Measurements from ENCODE around the gene PDE4B. TPM values are rescaled to one million over a fixed set of nuclear protein-coding genes. Genes with fewer than 3 reads are reported as not detected.

PDE4B gene
- polyA plus RNA-seq, 1 experiment: 20.6 TPM

DNA sequence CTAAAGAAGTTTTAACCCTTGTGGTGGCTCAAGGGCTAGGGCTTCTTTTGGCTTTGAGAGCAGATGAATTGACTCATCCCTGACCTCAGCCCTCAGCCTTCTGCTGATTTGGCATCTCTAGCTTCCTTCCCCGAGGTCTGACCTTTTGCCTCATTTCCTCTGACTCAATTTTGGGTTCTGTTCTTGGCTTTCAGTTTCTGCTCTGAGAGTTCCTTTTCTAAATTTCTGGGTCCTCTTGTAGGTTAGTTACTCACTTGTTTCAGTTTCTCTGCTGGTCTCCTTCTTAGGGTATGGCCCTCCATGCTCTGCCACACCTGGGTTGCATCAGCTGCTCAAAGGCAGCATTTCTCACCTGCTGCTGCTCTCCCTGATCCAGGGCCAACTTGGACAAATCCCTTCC, 19.4 kb downstream of the PDE4B start:
- Histone ChIP-seq H3K4me3 (ENCODE audit: low read depth, low read length) (no peak overlapping the region), H3K36me3 (ENCODE audit: control insufficient read depth, insufficient read depth, low read length) (no peaks in the 10 kb centered on the region), H3K27me3 (ENCODE audit: control insufficient read depth, insufficient read depth, low read length) (no peaks in the 10 kb centered on the region)
- ChIA-PET POLR2A (no interaction called here), CTCF (interaction anchor here (0.6 kb wide), 1 partner anchor 27 kb away, joined by 3 read pairs; no protein-coding TSS in a partner anchor)
- TF ChIP-seq, protein P1, sequence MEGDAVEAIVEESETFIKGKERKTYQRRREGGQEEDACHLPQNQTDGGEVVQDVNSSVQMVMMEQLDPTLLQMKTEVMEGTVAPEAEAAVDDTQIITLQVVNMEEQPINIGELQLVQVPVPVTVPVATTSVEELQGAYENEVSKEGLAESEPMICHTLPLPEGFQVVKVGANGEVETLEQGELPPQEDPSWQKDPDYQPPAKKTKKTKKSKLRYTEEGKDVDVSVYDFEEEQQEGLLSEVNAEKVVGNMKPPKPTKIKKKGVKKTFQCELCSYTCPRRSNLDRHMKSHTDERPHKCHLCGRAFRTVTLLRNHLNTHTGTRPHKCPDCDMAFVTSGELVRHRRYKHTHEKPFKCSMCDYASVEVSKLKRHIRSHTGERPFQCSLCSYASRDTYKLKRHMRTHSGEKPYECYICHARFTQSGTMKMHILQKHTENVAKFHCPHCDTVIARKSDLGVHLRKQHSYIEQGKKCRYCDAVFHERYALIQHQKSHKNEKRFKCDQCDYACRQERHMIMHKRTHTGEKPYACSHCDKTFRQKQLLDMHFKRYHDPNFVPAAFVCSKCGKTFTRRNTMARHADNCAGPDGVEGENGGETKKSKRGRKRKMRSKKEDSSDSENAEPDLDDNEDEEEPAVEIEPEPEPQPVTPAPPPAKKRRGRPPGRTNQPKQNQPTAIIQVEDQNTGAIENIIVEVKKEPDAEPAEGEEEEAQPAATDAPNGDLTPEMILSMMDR (IDR thresholded peaks at IDR 0.05; ENCODE audit: insufficient read depth, low read depth, low read length): no peak
- DNase-seq (ENCODE audit: low read depth): peak; percentile 59

DNA sequence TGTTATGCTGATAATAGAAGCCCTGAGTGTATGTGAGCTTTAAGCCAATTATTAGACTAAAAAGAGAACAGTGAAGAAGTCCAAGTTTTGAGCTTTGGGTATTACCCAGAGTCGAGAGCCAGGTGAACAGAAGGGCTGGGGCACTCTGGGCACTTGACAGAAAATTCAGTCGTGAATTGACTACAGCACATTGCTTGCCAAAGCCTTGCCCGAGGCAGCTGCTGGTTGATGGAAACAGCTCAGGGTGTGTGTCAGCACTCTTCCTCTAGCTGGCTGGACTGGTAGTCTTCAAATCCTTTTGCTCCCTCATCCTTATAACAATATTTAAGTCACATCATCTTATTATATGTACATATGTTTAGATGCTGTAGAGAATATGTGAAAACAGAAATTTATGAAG, 21.3 kb downstream of the PDE4B start:
- ChIA-PET CTCF (no interaction called here), POLR2A (no interaction called here)
- TF ChIP-seq, protein P1 (IDR thresholded peaks at IDR 0.05; ENCODE audit: insufficient read depth, low read depth, low read length): no peak
- Histone ChIP-seq H3K36me3 (ENCODE audit: control insufficient read depth, insufficient read depth, low read length) (no peaks in the 10 kb centered on the region), H3K4me3 (ENCODE audit: low read depth, low read length) (no peak overlapping the region), H3K27me3 (ENCODE audit: control insufficient read depth, insufficient read depth, low read length) (no peaks in the 10 kb centered on the region)
- DNase-seq (ENCODE audit: low read depth): no peak

DNA sequence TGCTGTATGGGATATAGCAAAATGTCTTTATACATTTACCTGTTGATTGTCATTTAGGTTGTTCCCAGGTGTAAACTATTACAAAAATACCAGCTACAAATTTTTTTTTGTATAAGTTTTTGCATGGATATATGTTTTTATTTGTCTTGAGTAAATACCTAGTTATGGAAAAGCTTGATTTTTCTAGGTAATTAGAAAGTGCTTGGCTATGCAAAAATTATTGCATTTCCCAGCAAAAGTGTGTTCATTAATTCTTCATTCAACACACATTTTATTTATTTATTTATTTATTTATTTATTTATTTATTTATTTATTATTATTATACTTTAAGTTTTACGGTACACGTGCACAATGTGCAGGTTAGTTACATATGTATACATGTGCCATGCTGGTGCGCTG, 22.1 kb downstream of the PDE4B start:
- no peak for DNase-seq (ENCODE audit: low read depth)
- Histone ChIP-seq H3K4me3 (ENCODE audit: low read depth, low read length) (no peak overlapping the region), H3K36me3 (ENCODE audit: control insufficient read depth, insufficient read depth, low read length) (no peaks in the 10 kb centered on the region), H3K27me3 (ENCODE audit: control insufficient read depth, insufficient read depth, low read length) (no peaks in the 10 kb centered on the region)
- ChIA-PET CTCF (no interaction called here), POLR2A (no interaction called here)
- TF ChIP-seq, protein P1 (IDR thresholded peaks at IDR 0.05; ENCODE audit: insufficient read depth, low read depth, low read length): no peak

DNA sequence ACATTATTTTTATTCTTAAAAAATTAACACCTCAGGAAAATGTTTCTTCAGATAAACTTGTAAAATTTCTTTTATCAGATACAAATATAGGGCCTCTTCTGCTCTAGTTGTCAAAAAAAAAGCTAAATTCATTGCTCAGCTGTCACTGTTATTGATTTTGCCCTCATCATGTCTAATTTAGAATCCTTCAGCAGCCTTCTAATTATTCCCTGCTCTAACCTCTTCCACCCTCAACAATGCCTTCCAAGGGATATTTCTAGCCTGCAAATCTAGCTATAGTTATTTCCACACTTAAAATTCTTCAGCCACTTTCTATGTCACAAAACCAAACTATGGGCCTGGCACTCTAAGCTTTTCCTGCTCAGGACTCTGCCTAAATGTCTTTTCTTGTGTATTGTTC, 25.2 kb downstream of the PDE4B start:
- TF ChIP-seq, protein P1 (IDR thresholded peaks at IDR 0.05; ENCODE audit: insufficient read depth, low read depth, low read length): no peak
- no peak for DNase-seq (ENCODE audit: low read depth)

DNA sequence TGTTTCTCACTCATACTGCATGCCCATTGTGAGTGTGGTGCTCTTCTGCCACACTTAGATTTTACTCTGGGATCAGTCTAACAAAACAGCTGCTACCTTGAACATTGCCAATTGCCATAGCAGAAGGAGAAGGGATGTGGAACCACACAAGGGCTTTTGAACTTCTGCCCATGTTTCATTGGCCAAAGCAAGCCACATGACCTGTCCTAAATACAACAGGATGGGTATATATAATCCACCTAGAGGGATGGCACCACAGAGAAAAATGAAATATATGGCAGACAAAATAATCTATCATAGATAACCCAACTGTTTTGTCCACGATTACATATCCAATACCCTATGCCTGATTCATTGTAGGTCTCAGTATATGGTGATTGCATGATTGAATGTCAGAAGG, 26.3 kb downstream of the PDE4B start:
- no peak for DNase-seq (ENCODE audit: low read depth)
- ChIA-PET CTCF (no interaction called here), POLR2A (no interaction called here)
- H3K4me3 ChIP-seq (ENCODE audit: low read depth, low read length): no peak overlapping the region
- no peaks in the 10 kb centered on the region for H3K36me3 ChIP-seq (ENCODE audit: control insufficient read depth, insufficient read depth, low read length)
- no peaks in the 10 kb centered on the region for H3K27me3 ChIP-seq (ENCODE audit: control insufficient read depth, insufficient read depth, low read length)
- TF ChIP-seq, protein P1 (IDR thresholded peaks at IDR 0.05; ENCODE audit: insufficient read depth, low read depth, low read length): no peak

More for the DNA sequence above, 25.2 kb downstream of the PDE4B start:
- H3K36me3 ChIP-seq (ENCODE audit: control insufficient read depth, insufficient read depth, low read length): no peaks in the 10 kb centered on the region
- ChIA-PET POLR2A (no interaction called here), CTCF (interaction anchor here (0.9 kb wide), 1 partner anchor 12 kb away, joined by 3 read pairs; no protein-coding TSS in a partner anchor)
- H3K27me3 ChIP-seq (ENCODE audit: control insufficient read depth, insufficient read depth, low read length): no peaks in the 10 kb centered on the region
- no peak overlapping the region for H3K4me3 ChIP-seq (ENCODE audit: low read depth, low read length)
